Liver (tissue), 9 donors: ENCODE data around the gene PSMD4. TPM values are rescaled to one million over a fixed set of nuclear protein-coding genes. Genes with fewer than 3 reads are reported as not detected.

Source experiments
- DNase-seq: peaks from one replicate; pipeline ENCODE4 v3.0.0-alpha.2; 2017; ENCODE audit warnings: low spot score
- H3K27ac ChIP-seq, 2 donors: one replicate each; pipeline ENCODE4 v1.7.0; 2013; ENCODE audit warnings: inconsistent platforms in 2 of 2, low read length in 2 of 2, control low read depth in 1 of 2, low read depth in 1 of 2, mild to moderate bottlenecking in 1 of 2
- H3K27me3 ChIP-seq, 4 donors: one replicate each; pipeline versions ENCODE4 v1.6.1 to v1.7.0; 2013; ENCODE audit warnings: low read length in 3 of 4, inconsistent platforms in 1 of 4, mild to moderate bottlenecking in 1 of 4, moderate library complexity in 1 of 4; ENCODE audit not compliant: control insufficient read depth in 4 of 4, insufficient read depth in 4 of 4
- H3K36me3 ChIP-seq, 4 donors: one replicate each; pipeline versions ENCODE4 v1.6.1 to v1.7.0; 2013; ENCODE audit warnings: low read length in 3 of 4, mild to moderate bottlenecking in 3 of 4, low read depth in 1 of 4, moderate library complexity in 1 of 4; ENCODE audit not compliant: control insufficient read depth in 4 of 4, insufficient read depth in 3 of 4
- H3K4me1 ChIP-seq, 4 donors: one replicate each; pipeline versions ENCODE4 v1.6.1 to v1.7.0; 2013; ENCODE audit warnings: low read length in 3 of 4, mild to moderate bottlenecking in 3 of 4, moderate library complexity in 1 of 4; ENCODE audit not compliant: control insufficient read depth in 4 of 4, insufficient read depth in 4 of 4
- H3K4me3 ChIP-seq, 3 donors: one replicate each; pipeline versions ENCODE4 v1.6.1 to v1.7.0; 2013; ENCODE audit warnings: low read length in 3 of 3, control low read depth in 1 of 3, low read depth in 1 of 3, mild to moderate bottlenecking in 1 of 3
- H3K9ac ChIP-seq, 2 donors: one replicate each; pipeline ENCODE4 v1.7.0; 2013; ENCODE audit warnings: low read length in 2 of 2, mild to moderate bottlenecking in 2 of 2, moderate library complexity in 2 of 2, control low read depth in 1 of 2, low read depth in 1 of 2
- H3K9me3 ChIP-seq, 4 donors: one replicate each; pipeline versions ENCODE4 v1.6.1 to v1.7.0; 2013; ENCODE audit warnings: low read length in 3 of 4; ENCODE audit not compliant: control insufficient read depth in 4 of 4
- ATF3 ChIP-seq: IDR thresholded peaks from 2 replicates; pipeline ENCODE4 v1.6.1; 2016; ENCODE audit warnings: antibody characterized with exemption
- CTCF ChIP-seq: fragments of 150-350 bp; IDR thresholded peaks from 2 replicates; pipeline ENCODE4 v1.5.1; 2017; ENCODE audit warnings: improper control_type of control experiment, low read depth, low read length; ENCODE audit not compliant: missing input control
- EGR1 ChIP-seq, 2 donors: IDR thresholded peaks; 2 replicates each; pipeline ENCODE4 v1.6.1; 2016 to 2018; ENCODE audit warnings: antibody characterized with exemption in 2 of 2, low read depth in 2 of 2
- FOXA1 ChIP-seq: IDR thresholded peaks from 2 replicates; pipeline ENCODE4 v1.6.1; 2016; ENCODE audit warnings: antibody characterized with exemption
- GABPA ChIP-seq, 2 donors: IDR thresholded peaks in 1 of 2; conservative IDR thresholded peaks in 1 of 2; 2 replicates each; pipeline ENCODE4 v1.6.1; 2016; ENCODE audit warnings: antibody characterized with exemption in 2 of 2, mild to moderate bottlenecking in 1 of 2, moderate library complexity in 1 of 2
- HNF4A ChIP-seq, 2 donors: conservative IDR thresholded peaks; 2 replicates each; pipeline ENCODE4 v1.6.1; 2016; ENCODE audit warnings: antibody characterized with exemption in 2 of 2, mild to moderate bottlenecking in 2 of 2
- JUND ChIP-seq, 2 donors: IDR thresholded peaks; 2 replicates each; pipeline ENCODE4 v1.6.1; 2016; ENCODE audit warnings: antibody characterized with exemption in 2 of 2
- MAX ChIP-seq: IDR thresholded peaks from 2 replicates; pipeline ENCODE4 v1.6.1; 2016; ENCODE audit warnings: antibody characterized with exemption
- NR2F2 ChIP-seq: IDR thresholded peaks from 2 replicates; pipeline ENCODE4 v1.6.1; 2016; ENCODE audit warnings: antibody characterized with exemption
- RAD21 ChIP-seq, 2 donors: IDR thresholded peaks; 2 replicates each; pipeline ENCODE4 v1.6.1; 2016; ENCODE audit warnings: antibody characterized with exemption in 2 of 2, mild to moderate bottlenecking in 2 of 2
- REST ChIP-seq: IDR thresholded peaks from 2 replicates; pipeline ENCODE4 v1.6.1; 2016; ENCODE audit warnings: antibody characterized with exemption, mild to moderate bottlenecking
- RXRA ChIP-seq, 2 donors: IDR thresholded peaks; 2 replicates each; pipeline ENCODE4 v1.6.1; 2017 to 2018; ENCODE audit warnings: antibody characterized with exemption in 2 of 2, mild to moderate bottlenecking in 1 of 2
- SP1 ChIP-seq: IDR thresholded peaks from 2 replicates; pipeline ENCODE4 v1.6.1; 2018; ENCODE audit warnings: antibody characterized with exemption, mild to moderate bottlenecking
- TAF1 ChIP-seq: conservative IDR thresholded peaks from 2 replicates; pipeline ENCODE4 v1.6.1; 2016; ENCODE audit warnings: antibody characterized with exemption, mild to moderate bottlenecking
- YY1 ChIP-seq: IDR thresholded peaks from 2 replicates; pipeline ENCODE4 v1.6.1; 2016; ENCODE audit warnings: antibody characterized with exemption, mild to moderate bottlenecking
- WGBS: extraction: QIAGEN DNeasy Blood & Tissue Kit; methylation state at CpG from one replicate; pipeline ENCODE4 v1.1.7; 2013; 5-methylcytosine and 5-hydroxymethylcytosine counted together
- polyA plus RNA-seq, 2 donors: library from polyadenylated mRNA; stranded (reverse) in 1 of 2; unstranded in 1 of 2; fragments of 200-250 nt in 1 of 2; fragments of >200 nt in 1 of 2; fragmentation: Nextera tagmentation in 1 of 2; extraction: Ambion mirVana in 1 of 2; gene quantifications; one replicate each; pipeline versions ENCODE4 v1.2.1 to v1.2.3, GENCODE V29; 2013 to 2015
- total RNA-seq, 2 donors: library from RNA; depleted of rRNA; stranded (reverse); fragments of >200 nt; gene quantifications; one replicate each; pipeline ENCODE4 v1.2.3, GENCODE V29; 2014
- donor health status: healthy.
- donor health status: healthy.
- donor health status: healthy.
- donor health status: healthy.
- donor health status: healthy.

Gene PSMD4
- total and polyA plus RNA-seq, 4 donors: 77.7 to 108 (median 87.0) TPM

- WGBS: 88% methylated on average over 10 of the region's 10 CpGs
- Histone ChIP-seq H3K36me3 (peaks cover 18 to 52% (median 28%) of the 10 kb centered on the region in 4 donors), H3K27ac (no peak overlapping the region)
These were observed 32.2 kb downstream of the PSMD4 start for GRCh38 chr1:151286619-151287340.

More at GRCh38 chr1:151286619-151287340, 32.2 kb downstream of the PSMD4 start:
- Histone ChIP-seq H3K4me3 (no peak overlapping the region), H3K9me3 (no peaks in the 10 kb centered on the region), H3K27me3 (no peaks in the 10 kb centered on the region), H3K9ac (no peak overlapping the region), H3K4me1 (peaks cover 0 to 12% (median 4%) of the 10 kb centered on the region in 4 donors)
- no peak for TF ChIP-seq CTCF
- no peak for TF ChIP-seq YY1
- no peak for TF ChIP-seq MAX
- TF ChIP-seq JUND (IDR thresholded peaks at IDR 0.05): no peak
- no peak for TF ChIP-seq GABPA (IDR thresholded peaks at IDR 0.05 in 1 of 2, conservative IDR thresholded peaks at IDR 0.05 in 1 of 2)
- no peak for TF ChIP-seq FOXA1
- TF ChIP-seq HNF4A (conservative IDR thresholded peaks at IDR 0.05): no peak
- TF ChIP-seq TAF1: no peak
- no peak for TF ChIP-seq ATF3
- TF ChIP-seq RXRA (IDR thresholded peaks at IDR 0.05): no peak
- no peak for TF ChIP-seq SP1
- no peak for TF ChIP-seq EGR1 (IDR thresholded peaks at IDR 0.05; ENCODE audit: low read depth in 2 of 2)
- TF ChIP-seq NR2F2: no peak
- no peak for TF ChIP-seq REST
- TF ChIP-seq RAD21 (IDR thresholded peaks at IDR 0.05): no peak
- no peak for DNase-seq
